ENCODE measurements around the gene NEK7.
A peak's percentile ranks its signal among the peaks of the same experiment; 100 is the strongest.
"Not testable (repeated sequence)": the region's sequence is repeated elsewhere in the genome, so short reads cannot be mapped to it uniquely, and the experiment has no call there.

NEK7 gene

DNA sequence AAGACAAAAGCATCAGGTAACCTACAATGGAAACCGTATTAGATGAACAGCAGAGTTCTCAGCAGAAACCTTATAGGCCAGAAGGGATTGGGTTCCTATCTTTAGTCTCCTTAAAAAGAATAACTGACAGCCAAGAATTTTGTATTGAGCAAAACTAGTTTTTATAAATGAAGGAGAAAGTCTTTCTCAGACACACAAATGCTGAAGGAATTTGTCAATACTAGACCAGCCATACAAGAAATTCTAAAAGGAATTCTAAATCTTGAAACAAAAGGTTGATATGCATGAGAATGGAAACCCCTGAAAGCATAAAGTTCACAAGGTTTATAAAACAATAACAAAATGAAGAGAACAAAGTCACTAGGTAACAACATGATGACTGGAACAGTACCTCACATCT lies 58.1 kb downstream of the NEK7 start:
- H3K27ac Mint-ChIP-seq: no peak overlapping the region
- H3K9me3 Mint-ChIP-seq: peaks cover 10 to 11% of the 10 kb centered on the region in 2 donors

DNA sequence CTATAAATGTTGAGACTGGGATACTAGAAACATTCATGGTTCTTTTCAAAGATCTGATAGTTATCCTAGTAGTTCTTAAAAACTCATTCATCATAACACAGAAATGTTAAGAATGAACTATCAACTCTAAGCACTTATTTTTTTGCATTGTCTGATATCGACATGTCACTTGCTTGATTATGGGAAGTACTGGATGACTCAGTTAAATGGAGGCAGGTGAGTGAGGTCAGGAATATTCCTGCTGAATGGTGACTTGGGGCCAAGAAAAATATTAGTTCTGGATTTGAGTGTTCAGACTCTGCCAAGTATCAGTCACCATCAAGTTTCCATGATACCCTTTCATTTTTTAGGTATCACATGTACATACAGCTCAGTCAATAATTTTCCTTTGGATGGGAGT lies 63.6 kb downstream of the NEK7 start:
- H3K4me3 Mint-ChIP-seq: no peak overlapping the region
- H3K27ac Mint-ChIP-seq: no peak overlapping the region
- H3K4me1 Mint-ChIP-seq: peaks cover 11 to 22% of the 10 kb centered on the region in 2 donors
- peaks cover 7 to 12% of the 10 kb centered on the region in 2 donors for H3K9me3 Mint-ChIP-seq
- peaks cover 10 to 22% of the 10 kb centered on the region in 2 donors for H3K36me3 Mint-ChIP-seq
- H3K27me3 Mint-ChIP-seq: no peaks in the 10 kb centered on the region
- DNase-seq (no peak), ATAC-seq (replicated peaks) (peak in 1 of 2 donors; percentile 18)

More for the DNA sequence above, 58.1 kb downstream of the NEK7 start:
- ATAC-seq (replicated peaks): no peak
- DNase-seq: no peak
- Mint-ChIP-seq H3K27me3 (no peaks in the 10 kb centered on the region), H3K4me3 (no peak overlapping the region), H3K4me1 (peaks cover 4 to 20% of the 10 kb centered on the region in 2 donors), H3K36me3 (peaks cover 16 to 28% of the 10 kb centered on the region in 2 donors)

DNA sequence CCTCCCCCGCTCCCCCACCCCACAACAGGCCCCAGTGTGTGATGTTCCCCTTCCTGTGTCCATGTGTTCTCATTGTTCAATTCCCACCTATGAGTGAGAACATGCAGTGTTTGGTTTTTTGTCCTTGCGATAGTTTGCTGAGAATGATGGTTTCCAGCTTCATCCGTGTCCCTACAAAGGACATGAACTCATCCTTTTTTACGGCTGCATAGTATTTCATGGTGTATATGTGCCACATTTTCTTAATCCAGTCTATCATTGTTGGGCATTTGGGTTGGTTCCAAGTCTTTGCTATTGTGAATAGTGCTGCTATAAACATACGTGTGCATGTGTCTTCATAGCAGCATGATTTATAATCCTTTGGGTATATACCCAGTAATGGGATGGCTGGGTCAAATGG lies 70.2 kb downstream of the NEK7 start:
- H3K27ac Mint-ChIP-seq; H3K27me3 Mint-ChIP-seq; H3K9me3 Mint-ChIP-seq; H3K4me3 Mint-ChIP-seq; ATAC-seq (replicated peaks); DNase-seq: not testable (repeated sequence)
- H3K36me3 Mint-ChIP-seq: peaks cover 13 to 27% of the 10 kb centered on the region in 2 donors
- peaks cover 12 to 19% of the 10 kb centered on the region in 2 donors for H3K4me1 Mint-ChIP-seq

DNA sequence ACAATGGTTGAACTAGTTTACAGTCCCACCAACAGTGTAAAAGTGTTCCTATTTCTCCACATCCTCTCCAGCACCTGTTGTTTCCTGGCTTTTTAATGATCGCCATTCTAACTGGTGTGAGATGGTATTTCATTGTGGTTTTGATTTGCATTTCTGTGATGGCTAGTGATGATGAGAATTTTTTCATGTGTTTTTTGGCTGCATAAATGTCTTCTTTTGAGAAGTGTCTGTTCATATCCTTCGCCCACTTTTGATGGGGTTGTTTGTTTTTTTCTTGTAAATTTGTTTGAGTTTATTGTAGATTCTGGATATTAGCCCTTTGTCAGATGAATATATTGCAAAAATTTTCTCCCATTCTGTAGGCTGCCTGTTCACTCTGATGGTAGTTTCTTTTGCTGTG lies 70.7 kb downstream of the NEK7 start:
- Mint-ChIP-seq H3K36me3 (peaks cover 12 to 24% of the 10 kb centered on the region in 2 donors), H3K4me1 (peaks cover 13 to 23% of the 10 kb centered on the region in 2 donors)
- not testable (repeated sequence) for H3K9me3 Mint-ChIP-seq

DNA sequence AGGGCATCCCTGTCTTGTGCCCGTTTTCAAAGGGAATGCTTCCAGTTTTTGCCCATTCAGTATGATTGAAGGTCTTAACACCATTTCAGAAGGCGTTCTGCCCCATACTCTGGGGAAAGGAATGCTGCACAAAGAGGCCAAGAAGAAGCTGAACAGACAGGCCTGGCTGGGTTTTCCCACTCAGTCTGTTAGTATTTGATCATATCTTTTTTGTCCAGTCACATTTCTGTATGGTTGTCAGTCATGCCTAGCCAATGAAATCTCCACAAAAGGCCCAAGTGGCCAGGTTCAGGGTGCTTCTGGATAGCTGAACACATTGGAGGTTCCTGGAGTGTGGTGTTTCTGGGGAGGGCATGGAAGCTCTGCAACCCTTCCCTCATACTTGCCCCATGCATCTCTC lies 72.1 kb downstream of the NEK7 start:
- peaks cover 9 to 21% of the 10 kb centered on the region in 2 donors for H3K36me3 Mint-ChIP-seq
- peaks cover 14 to 22% of the 10 kb centered on the region in 2 donors for H3K4me1 Mint-ChIP-seq
- ATAC-seq (replicated peaks) (no peak), DNase-seq (no peak)
- H3K4me3 Mint-ChIP-seq: no peak overlapping the region
- H3K27ac Mint-ChIP-seq: no peak overlapping the region
- H3K27me3 Mint-ChIP-seq: no peaks in the 10 kb centered on the region
- H3K9me3 Mint-ChIP-seq: peaks cover 4 to 5% of the 10 kb centered on the region in 2 donors

More for the DNA sequence above, 70.7 kb downstream of the NEK7 start:
- H3K27me3 Mint-ChIP-seq; ATAC-seq (replicated peaks); DNase-seq; H3K27ac Mint-ChIP-seq; H3K4me3 Mint-ChIP-seq: not testable (repeated sequence)

DNA sequence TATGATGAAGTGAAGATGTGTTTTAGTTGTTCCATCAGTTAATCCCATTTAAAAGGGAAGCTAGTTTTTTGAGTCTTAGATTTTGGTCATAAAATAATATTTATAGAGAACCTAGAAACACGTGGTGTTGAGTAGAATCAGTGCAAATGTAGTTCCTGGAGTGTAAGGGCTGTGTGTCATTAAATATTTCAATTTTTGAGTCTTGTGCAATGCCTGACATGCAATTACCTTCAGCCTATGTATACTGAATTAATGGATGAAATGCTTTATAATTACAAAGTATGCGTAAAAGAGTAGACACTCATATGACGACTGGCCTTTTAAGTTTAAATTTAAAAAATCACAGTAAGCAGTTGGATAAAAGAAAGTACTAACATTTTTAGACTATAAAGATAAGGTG lies 75.0 kb downstream of the NEK7 start:
- no peaks in the 10 kb centered on the region for H3K27me3 Mint-ChIP-seq
- H3K4me3 Mint-ChIP-seq: no peak overlapping the region
- DNase-seq (no peak), ATAC-seq (replicated peaks) (no peak)
- H3K9me3 Mint-ChIP-seq: peaks cover 0 to under 1% of the 10 kb centered on the region in 2 donors
- peaks cover 16 to 30% of the 10 kb centered on the region in 2 donors for H3K4me1 Mint-ChIP-seq
- H3K27ac Mint-ChIP-seq: no peak overlapping the region
- H3K36me3 Mint-ChIP-seq: peaks cover 6 to 7% of the 10 kb centered on the region in 2 donors

DNA sequence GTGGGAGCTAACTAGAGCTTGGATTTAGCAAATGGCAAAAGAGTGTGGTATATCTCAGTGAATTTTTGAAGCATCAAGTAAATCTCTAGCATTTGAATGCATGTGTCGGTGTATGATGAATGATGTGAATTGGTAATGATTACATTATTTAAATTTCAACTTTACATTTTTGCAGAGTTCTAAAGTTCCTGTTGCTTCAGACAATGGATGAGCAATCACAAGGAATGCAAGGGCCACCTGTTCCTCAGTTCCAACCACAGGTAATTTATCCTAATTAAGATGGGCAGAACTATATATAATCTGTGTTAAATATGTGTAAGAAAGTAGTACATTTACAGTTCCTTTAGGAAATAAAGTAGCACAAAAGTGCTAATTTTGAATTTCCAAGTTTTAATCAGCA lies 75.6 kb downstream of the NEK7 start:
- peaks cover 4 to 6% of the 10 kb centered on the region in 2 donors for H3K36me3 Mint-ChIP-seq
- H3K4me3 Mint-ChIP-seq: no peak overlapping the region
- H3K27me3 Mint-ChIP-seq: no peaks in the 10 kb centered on the region
- peaks cover 16 to 30% of the 10 kb centered on the region in 2 donors for H3K4me1 Mint-ChIP-seq
- H3K9me3 Mint-ChIP-seq: no peaks in the 10 kb centered on the region
- ATAC-seq (replicated peaks) (no peak), DNase-seq (no peak)
- no peak overlapping the region for H3K27ac Mint-ChIP-seq

DNA sequence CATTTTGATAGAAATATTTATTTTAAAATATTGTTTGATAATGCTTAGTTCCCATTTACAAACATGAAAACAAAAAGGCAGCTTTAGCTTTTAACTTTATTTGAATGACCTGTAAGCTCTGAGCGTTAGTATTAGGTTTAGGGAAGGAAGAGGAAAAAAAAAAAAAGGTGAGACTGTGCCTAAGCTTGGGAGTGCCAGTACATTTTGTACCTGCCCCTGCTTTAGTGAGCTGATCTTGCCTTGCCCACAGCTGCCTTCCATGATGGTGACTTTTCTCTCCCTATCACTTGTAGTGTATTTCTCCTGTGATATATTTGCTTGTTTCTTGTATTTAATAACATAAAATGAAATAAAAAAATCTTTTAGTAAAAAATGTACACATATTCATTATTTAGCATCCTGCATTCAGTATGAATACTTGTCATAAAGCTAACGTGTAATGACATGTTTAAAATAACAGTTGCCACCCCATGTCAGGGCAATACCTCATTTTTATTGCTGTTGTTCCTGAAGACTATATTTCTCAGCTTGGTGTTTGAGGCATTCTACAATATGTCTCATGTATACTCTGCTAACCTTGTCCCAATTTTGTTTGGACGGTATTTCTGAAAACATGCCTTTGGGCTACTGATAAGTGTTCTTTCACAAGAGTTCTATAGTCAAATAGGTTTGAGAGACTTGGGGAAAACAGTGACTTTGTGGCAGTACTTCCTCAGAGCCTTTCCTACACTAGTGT lies 76.3 kb downstream of the NEK7 start:
- no peak overlapping the region for H3K4me3 Mint-ChIP-seq
- no peaks in the 10 kb centered on the region for H3K27me3 Mint-ChIP-seq
- H3K36me3 Mint-ChIP-seq: peaks cover 4 to 6% of the 10 kb centered on the region in 2 donors
- DNase-seq (no peak), ATAC-seq (replicated peaks) (no peak)
- peaks cover 16 to 30% of the 10 kb centered on the region in 2 donors for H3K4me1 Mint-ChIP-seq
- no peaks in the 10 kb centered on the region for H3K9me3 Mint-ChIP-seq
- H3K27ac Mint-ChIP-seq: no peak overlapping the region

DNA sequence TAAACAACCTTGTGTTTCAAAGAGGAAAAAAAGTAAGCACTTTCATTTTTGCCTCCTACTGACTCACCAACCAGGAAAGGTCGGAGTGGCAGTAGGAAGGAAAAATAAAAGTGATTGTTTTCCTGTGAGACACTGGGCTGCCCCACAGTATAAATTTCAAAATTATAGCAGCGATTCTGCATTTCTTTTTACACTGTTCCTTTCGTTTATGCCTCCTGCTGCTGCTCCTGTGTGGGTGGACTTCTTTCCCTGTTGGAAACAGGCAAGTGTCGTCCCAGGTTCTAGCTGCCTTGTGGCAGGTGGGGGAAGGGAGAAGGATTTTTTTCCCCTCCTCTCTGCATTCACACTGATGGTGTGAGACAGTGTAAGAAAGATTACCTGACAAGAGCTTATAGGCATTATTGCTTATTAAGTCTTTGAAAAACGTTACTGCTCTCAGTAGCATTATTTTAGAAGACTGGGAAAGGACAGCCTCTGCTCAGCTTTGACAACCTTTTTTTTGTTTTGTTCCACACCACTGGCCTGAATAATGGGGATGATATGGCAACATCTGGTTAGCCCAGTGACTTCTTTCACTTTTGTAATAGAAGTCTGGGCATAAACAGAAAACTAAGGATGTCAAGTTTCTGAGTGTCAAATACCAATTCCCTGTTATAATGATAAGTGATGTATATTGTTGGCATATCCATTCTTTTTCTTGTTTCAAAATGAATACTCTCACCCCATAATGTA lies 77.9 kb downstream of the NEK7 start:
- H3K4me1 Mint-ChIP-seq: peaks cover 9 to 23% of the 10 kb centered on the region in 2 donors
- peak overlapping the region; percentile 42 to 63 for H3K4me3 Mint-ChIP-seq
- ATAC-seq (replicated peaks) (peak in 1 of 2 donors; percentile 38), DNase-seq (no peak)
- no peak overlapping the region for H3K27ac Mint-ChIP-seq
- no peaks in the 10 kb centered on the region for H3K27me3 Mint-ChIP-seq
- peaks cover 4 to 6% of the 10 kb centered on the region in 2 donors for H3K36me3 Mint-ChIP-seq
- no peaks in the 10 kb centered on the region for H3K9me3 Mint-ChIP-seq

DNA sequence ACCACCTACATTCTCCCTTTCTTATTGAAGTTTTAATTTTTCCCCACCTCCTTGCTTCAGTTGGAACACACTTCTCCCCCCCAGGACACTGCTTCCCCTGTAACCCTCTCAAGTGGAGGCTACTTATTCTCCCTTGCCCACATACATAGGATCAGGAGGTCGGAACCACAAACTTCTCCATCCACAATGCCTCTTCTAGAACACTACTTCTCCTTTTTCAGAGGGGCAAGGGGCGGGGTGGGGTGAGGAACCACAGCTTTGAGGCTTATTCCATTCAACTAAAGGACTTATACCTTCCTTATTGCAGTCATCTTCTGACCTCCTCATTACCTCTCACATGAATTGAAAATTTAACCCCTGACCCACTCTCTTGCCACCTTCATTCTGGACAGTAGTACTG lies 81.3 kb downstream of the NEK7 start:
- no peaks in the 10 kb centered on the region for H3K9me3 Mint-ChIP-seq
- ATAC-seq (replicated peaks): peak; percentile 86 to 91
- H3K27ac Mint-ChIP-seq: no peak overlapping the region
- peaks cover 15 to 32% of the 10 kb centered on the region in 2 donors for H3K4me1 Mint-ChIP-seq
- H3K4me3 Mint-ChIP-seq: no peak overlapping the region
- no peaks in the 10 kb centered on the region for H3K27me3 Mint-ChIP-seq
- DNase-seq: peak; percentile 12
- H3K36me3 Mint-ChIP-seq: peaks cover 12 to 13% of the 10 kb centered on the region in 2 donors

DNA sequence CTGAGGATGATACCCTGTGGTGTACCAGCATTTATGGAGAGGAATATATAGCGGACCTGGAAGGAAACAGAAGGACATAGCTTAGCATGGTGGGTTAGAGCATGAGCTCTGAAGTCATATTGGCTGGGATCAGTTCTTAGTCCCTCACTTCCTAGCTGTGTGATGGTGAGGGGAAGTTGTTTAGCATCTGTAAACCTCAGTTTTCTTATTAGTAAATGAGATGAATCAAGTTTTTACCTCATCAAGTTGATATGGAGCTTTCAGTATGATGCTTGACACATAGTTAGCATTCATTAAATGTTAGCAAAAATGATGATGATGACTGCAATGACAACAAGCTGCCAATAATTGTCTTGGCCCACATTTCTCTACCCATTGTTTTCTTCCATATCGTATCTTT lies 84.8 kb downstream of the NEK7 start:
- Mint-ChIP-seq H3K27me3 (no peaks in the 10 kb centered on the region), H3K27ac (no peak overlapping the region), H3K36me3 (peaks cover 13 to 18% of the 10 kb centered on the region in 2 donors), H3K4me1 (peaks cover 8 to 26% of the 10 kb centered on the region in 2 donors), H3K9me3 (no peaks in the 10 kb centered on the region), H3K4me3 (no peak overlapping the region)
- DNase-seq (no peak), ATAC-seq (replicated peaks) (peak; percentile 40 to 62)

DNA sequence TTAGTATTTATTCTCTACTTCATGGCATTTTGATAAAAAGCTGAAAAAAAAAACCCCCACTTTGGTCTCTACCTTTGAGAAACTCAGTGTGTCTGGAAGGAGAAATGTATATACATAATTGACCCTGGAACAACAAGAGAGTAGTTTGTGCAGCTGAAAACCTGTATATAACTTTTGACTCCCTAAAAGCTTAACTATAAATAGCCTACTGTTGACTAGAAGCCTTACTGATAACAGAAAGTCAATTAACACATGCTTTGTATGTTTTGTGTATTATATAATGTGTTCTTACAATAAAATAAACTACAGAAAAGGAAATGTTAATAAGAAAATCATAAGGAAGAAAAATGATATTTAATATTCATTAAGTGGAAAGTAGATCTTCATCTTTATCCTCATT lies 88.0 kb downstream of the NEK7 start:
- Mint-ChIP-seq H3K4me3 (no peak overlapping the region), H3K27me3 (no peaks in the 10 kb centered on the region), H3K9me3 (no peaks in the 10 kb centered on the region), H3K36me3 (peaks cover 16 to 24% of the 10 kb centered on the region in 2 donors), H3K4me1 (peaks cover 11 to 32% of the 10 kb centered on the region in 2 donors), H3K27ac (no peak overlapping the region)
- ATAC-seq (replicated peaks) (no peak), DNase-seq (no peak)

DNA sequence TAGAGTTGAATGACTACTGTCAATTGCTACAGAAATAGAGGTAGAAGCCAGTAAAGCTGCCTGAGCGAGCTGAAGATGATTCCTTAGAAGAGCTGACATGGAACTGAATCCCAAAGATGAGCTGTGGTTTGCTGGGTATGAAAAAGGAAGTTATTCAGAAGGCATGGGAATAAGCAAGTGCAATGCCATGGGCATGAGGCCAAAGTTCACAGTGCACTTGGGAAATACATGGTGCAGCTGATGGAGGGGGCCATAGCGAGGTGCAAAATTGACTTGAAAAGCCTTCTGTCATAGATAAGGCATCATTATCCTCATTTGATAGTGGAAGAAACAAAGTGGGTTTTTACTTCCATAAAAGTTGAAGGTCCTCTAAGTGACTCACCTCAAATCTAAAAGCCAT lies 88.6 kb downstream of the NEK7 start:
- Mint-ChIP-seq H3K27ac (no peak overlapping the region), H3K36me3 (peaks cover 16 to 24% of the 10 kb centered on the region in 2 donors), H3K4me1 (peaks cover 11 to 32% of the 10 kb centered on the region in 2 donors), H3K9me3 (no peaks in the 10 kb centered on the region), H3K27me3 (no peaks in the 10 kb centered on the region), H3K4me3 (no peak overlapping the region)
- DNase-seq: no peak
- ATAC-seq (replicated peaks): no peak

DNA sequence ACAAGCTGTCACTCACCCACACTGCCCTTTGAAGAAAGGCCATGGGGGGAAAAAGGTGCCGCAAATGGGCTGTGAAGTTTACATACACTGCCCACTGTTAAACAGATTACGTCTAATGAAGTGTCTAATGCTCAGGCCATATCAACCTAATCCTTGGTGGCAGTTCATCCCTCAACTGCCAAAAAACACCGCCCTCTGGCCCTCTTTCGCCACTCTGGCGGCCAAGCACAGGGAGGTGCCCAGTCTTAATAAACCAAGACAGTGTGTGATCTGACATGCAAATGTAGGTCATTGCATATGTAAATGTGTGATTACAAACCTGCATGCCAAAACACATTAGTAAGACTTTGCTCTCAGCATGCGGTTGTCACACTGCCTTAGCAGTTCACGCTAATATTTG lies 89.5 kb downstream of the NEK7 start:
- no peaks in the 10 kb centered on the region for H3K9me3 Mint-ChIP-seq
- H3K27me3 Mint-ChIP-seq: no peaks in the 10 kb centered on the region
- no peak overlapping the region for H3K4me3 Mint-ChIP-seq
- peaks cover 16 to 21% of the 10 kb centered on the region in 2 donors for H3K36me3 Mint-ChIP-seq
- DNase-seq (no peak), ATAC-seq (replicated peaks) (no peak)
- H3K27ac Mint-ChIP-seq: no peak overlapping the region
- H3K4me1 Mint-ChIP-seq: peaks cover 9 to 30% of the 10 kb centered on the region in 2 donors
